Tibial nerve (tissue), 4 donors: ENCODE measurements around the gene RAB27B.

ENCODE experiments used
- CTCF ChIP-seq, 5 experiments: fragments of 200-600 bp in 3 of 5; fragments of 450-650 bp in 2 of 5; sonication (generic) in 3 of 5; IDR thresholded peaks; one replicate each; pipeline ENCODE4 v1.5.1; 2016 to 2019; ENCODE audit warnings: antibody characterized with exemption in 5 of 5, mild to moderate bottlenecking in 3 of 5, moderate library complexity in 2 of 5
- EP300 ChIP-seq, 2 donors: sonication (generic); formaldehyde crosslinking; IDR thresholded peaks; one replicate each; pipeline ENCODE4 v1.6.1; 2017; ENCODE audit warnings: antibody characterized with exemption in 2 of 2, mild to moderate bottlenecking in 1 of 2
- POLR2A ChIP-seq, 2 donors: fragments of 450-650 bp; IDR thresholded peaks; one replicate each; pipeline ENCODE4 v1.6.1; 2017; ENCODE audit warnings: antibody characterized with exemption in 2 of 2, mild to moderate bottlenecking in 2 of 2, moderate library complexity in 2 of 2

- TF ChIP-seq POLR2A (IDR thresholded peaks at IDR 0.05), result no peak
- TF ChIP-seq CTCF (IDR thresholded peaks at IDR 0.05), result no peak
- TF ChIP-seq EP300 (IDR thresholded peaks at IDR 0.05), result no peak
Observed at GRCh38 chr18:54786206-54786605, 42.1 kb upstream of the RAB27B start.
